ENCODE data around the gene AMOTL2. TPM values are rescaled to one million over a fixed set of nuclear protein-coding genes. Genes with fewer than 3 reads are reported as not detected.

Gene AMOTL2
- total RNA-seq, 4 donors from 2014 or later = 49.4 to 87.5 (median 61.4) TPM

GRCh38 chr3:134357261-134357913, 16.9 kb downstream of the AMOTL2 start:
- no peak for TF ChIP-seq CTCF (IDR thresholded peaks at IDR 0.05)
- no peak for TF ChIP-seq POLR2A (IDR thresholded peaks at IDR 0.05)
- H3K36me3 ChIP-seq = no peaks in the 10 kb centered on the region
- H3K4me3 ChIP-seq = no peak overlapping the region
- no peaks in the 10 kb centered on the region for H3K9me3 ChIP-seq
- H3K27me3 ChIP-seq = no peaks in the 10 kb centered on the region
- intact Hi-C loops (cut with DNase I; ENCODE audit: low total_unique reads) = no loop called here
- peak overlapping the region; percentile 97 to 99 for H3K27ac ChIP-seq
- peak; percentile 12 to 18 for DNase-seq
- peaks cover 6 to 42% of the 10 kb centered on the region in 2 donors for H3K4me1 ChIP-seq

- intact Hi-C loops (cut with DNase I; ENCODE audit: low total_unique reads) = no loop called here
- Histone ChIP-seq H3K27me3 (no peaks in the 10 kb centered on the region), H3K4me3 (no peak overlapping the region), H3K27ac (peak overlapping the region; percentile 97 to 99), H3K4me1 (peaks cover 6 to 35% of the 10 kb centered on the region in 2 donors), H3K9me3 (no peaks in the 10 kb centered on the region), H3K36me3 (no peaks in the 10 kb centered on the region)
- no peak for TF ChIP-seq POLR2A (IDR thresholded peaks at IDR 0.05)
- TF ChIP-seq CTCF (IDR thresholded peaks at IDR 0.05) = no peak
- peak in 1 of 2 donors; percentile 14 for DNase-seq
These were observed 17.7 kb downstream of the AMOTL2 start for GRCh38 chr3:134356411-134357040.

DNA sequence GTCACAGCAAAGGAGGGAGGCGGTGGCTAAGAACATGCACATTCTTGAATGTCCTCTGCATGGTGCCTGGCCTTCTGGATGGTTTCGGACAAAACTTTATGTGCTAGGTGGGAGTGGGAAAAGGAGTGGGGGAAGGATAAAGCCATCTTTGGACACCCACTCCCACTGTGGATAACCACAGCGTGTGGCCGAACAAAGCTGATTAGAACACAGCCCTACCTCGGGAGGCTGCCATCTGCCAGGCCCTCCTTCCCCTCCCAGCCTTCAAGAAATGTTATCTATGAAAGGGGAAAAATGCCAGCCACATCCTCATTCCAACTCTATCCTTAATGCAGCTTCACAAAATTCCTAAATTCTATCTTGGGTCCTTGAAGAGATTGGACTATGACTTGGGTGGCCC, 18.8 kb downstream of the AMOTL2 start:
- Histone ChIP-seq H3K4me3 (no peak overlapping the region), H3K27me3 (no peaks in the 10 kb centered on the region), H3K36me3 (no peaks in the 10 kb centered on the region), H3K4me1 (peaks cover 6 to 32% of the 10 kb centered on the region in 2 donors), H3K27ac (peak overlapping the region; percentile 27 to 42), H3K9me3 (no peaks in the 10 kb centered on the region)
- intact Hi-C loops (cut with DNase I; ENCODE audit: low total_unique reads) = no loop called here
- DNase-seq = peak in 1 of 2 donors; percentile 10
- no peak for TF ChIP-seq CTCF (IDR thresholded peaks at IDR 0.05)
- no peak for TF ChIP-seq POLR2A (IDR thresholded peaks at IDR 0.05)

- H3K4me1 ChIP-seq = peaks cover 6 to 28% of the 10 kb centered on the region in 2 donors
- peak overlapping the region; percentile 27 to 42 for H3K27ac ChIP-seq
- intact Hi-C loops (cut with DNase I; ENCODE audit: low total_unique reads) = no loop called here
- no peaks in the 10 kb centered on the region for H3K27me3 ChIP-seq
- H3K4me3 ChIP-seq = no peak overlapping the region
- TF ChIP-seq POLR2A (IDR thresholded peaks at IDR 0.05) (no peak), CTCF (IDR thresholded peaks at IDR 0.05) (no peak)
- no peaks in the 10 kb centered on the region for H3K36me3 ChIP-seq
- DNase-seq = peak in 1 of 2 donors; percentile 13
- no peaks in the 10 kb centered on the region for H3K9me3 ChIP-seq
These were observed 19.5 kb downstream of the AMOTL2 start for GRCh38 chr3:134354612-134355251.
